Activated CD4-positive, alpha-beta T cell treated with anti-CD3 and anti-CD28 coated beads, Interleukin-10, Interleukin-2, amounts not matched to agents 100 ng/mL and 50 ng/mL, durations not matched to agents 16 hours and 8 hours (primary cell): Measurements from ENCODE around the gene ARHGAP29.

Experiments
- DNase-seq: peaks from one replicate; pipeline ENCODE4 v3.0.0-alpha.2; 2020

ARHGAP29 gene

GRCh38 chr1:94259635-94260289, 22.4 kb upstream of the ARHGAP29 start:
- DNase-seq, result no peak

- no peak for DNase-seq
These were observed 21.5 kb upstream of the ARHGAP29 start for GRCh38 chr1:94258873-94259331.

GRCh38 chr1:94257444-94257843, 20.1 kb upstream of the ARHGAP29 start:
- DNase-seq, result no peak

DNA sequence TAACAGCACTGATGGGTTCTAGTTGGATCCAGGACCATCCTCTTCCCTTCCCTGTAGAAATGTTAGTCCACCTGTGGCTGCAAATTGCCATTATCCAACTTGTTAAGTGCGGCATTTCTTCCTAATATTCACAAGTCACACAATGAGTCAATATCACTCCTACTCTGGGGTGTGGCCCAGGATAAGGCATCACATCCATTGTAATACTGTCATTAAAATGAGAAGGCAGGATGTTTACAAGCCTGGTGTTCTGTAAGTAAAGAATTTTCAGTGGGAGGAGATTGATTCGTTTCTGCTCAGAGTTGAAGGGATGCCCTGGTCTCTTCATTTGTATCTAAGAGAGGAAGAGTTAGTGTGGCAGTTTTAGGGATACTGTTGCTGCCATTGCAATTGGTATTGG, 18.1 kb upstream of the ARHGAP29 start:
- no peak for DNase-seq

DNA sequence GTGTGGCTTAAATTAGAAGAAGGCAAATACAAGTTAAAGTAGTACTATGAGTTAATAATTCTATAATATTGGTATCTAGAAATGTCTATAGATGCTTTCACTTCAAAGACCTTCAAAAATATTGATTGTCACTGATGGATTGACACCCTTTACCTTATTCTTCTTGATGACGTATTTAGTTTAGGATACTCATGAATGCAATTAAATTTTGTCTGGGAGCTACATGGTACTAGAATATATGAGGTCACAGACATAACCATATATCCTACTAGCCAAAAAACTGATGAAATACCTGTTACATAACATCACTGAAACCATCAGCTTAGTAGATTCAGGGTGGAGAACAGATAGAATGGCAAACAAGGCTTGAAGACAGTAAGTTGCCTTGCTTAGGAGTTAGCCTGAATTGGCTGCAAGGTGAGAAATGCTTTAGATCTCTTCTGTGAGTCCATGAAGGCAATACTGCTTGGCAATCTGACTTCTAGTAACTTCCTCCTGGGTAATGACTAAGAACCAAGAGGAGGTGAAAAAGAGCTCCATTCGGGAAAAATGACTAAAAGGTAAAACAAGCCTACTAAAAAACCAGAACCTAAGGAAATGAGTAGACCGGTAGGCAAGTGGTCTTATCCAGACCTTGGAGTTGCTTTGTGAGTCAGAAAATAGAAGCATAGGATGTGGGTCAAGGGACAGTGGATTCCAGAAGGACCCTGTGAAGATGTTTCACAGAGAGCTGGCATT, 16.9 kb upstream of the ARHGAP29 start:
- no peak for DNase-seq

- DNase-seq, result no peak
These were observed 16.2 kb upstream of the ARHGAP29 start for GRCh38 chr1:94253456-94254017.

DNA sequence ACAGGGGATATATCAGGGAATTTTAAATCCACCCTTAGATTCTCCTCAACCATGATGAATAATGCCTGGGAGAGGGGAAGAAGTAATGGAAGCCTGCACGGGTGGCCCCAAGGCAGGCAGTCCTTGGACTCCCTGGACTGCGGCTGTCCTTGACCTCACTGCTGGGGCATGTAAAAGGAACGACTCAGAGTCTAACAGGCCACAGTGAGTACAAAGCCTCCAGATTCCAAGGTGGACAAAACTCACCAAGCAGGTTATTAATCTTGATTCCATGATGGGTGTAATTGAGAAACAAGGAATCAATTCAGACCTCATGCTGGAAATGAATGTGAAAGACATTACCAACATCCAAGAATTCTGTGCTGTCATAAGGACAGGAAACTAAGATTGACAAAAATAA, 13.0 kb upstream of the ARHGAP29 start:
- no peak for DNase-seq

- DNase-seq, result no peak
These were observed 11.7 kb upstream of the ARHGAP29 start for GRCh38 chr1:94248956-94249688.

GRCh38 chr1:94247138-94248094, 10.0 kb upstream of the ARHGAP29 start:
- DNase-seq, result peak; percentile 49

GRCh38 chr1:94246692-94247137, 9.3 kb upstream of the ARHGAP29 start:
- DNase-seq, result no peak

DNA sequence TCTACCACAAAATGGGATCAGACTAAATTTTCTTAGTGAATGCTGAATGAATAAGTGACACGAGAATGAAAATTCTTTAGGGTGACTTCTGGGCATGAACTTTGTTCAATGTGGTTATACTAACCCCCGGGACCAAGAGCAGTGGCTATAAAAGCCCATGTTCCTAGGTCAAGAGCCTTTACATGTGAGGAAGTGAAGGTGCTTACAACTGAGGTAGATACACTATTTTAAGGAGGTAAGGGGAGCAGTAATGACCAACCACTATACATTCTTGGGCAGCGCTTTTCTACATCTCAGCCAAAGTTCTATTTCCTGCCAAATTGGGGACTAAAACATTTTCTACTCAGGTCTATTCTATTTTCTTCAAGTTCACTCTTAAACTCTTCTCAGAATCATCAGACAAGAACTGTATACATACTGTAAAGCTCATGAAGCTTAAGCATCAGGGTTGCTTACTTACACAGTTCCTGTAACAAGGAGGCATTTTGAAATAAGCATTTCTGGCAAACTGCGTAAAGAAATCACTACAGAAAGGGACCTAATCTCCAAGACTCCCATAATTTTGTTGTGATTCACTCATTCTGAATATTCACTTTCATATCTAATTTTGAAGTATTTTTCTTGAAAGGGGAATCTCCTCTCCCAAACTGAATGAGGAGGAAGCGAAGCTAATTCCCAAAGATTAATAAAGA, 8.5 kb upstream of the ARHGAP29 start:
- DNase-seq, result no peak

- no peak for DNase-seq
These were observed 7.4 kb upstream of the ARHGAP29 start for GRCh38 chr1:94244816-94245215.

- DNase-seq, result no peak
These were observed 6.3 kb upstream of the ARHGAP29 start for GRCh38 chr1:94243665-94244064.

GRCh38 chr1:94240822-94241221, 3.4 kb upstream of the ARHGAP29 start:
- no peak for DNase-seq

DNA sequence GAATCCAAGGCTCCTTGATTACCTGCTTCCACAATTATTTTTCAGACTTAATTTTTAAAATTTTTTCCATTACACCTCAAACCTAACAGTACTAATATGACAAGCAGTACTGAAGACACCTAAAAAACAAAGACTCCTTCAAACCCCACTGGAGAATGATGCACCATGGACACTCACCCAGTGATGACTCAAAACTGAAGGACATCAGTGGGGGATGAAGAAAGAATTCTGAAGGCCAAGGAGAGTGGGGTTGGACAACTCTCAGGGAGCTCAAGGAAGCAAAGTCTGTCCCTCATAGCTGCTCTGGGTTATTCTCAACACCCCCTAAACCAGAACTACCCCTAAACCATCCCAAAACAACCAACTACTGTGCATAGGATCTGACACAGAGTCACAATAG, 2.4 kb upstream of the ARHGAP29 start:
- DNase-seq, result no peak

- no peak for DNase-seq
These were observed 1.7 kb upstream of the ARHGAP29 start for GRCh38 chr1:94239051-94239450.

GRCh38 chr1:94236630-94237290, 624 bp downstream of the ARHGAP29 start:
- DNase-seq, result no peak

GRCh38 chr1:94236013-94236491, 1.3 kb downstream of the ARHGAP29 start:
- no peak for DNase-seq

GRCh38 chr1:94235189-94236012, 2.0 kb downstream of the ARHGAP29 start:
- no peak for DNase-seq

DNA sequence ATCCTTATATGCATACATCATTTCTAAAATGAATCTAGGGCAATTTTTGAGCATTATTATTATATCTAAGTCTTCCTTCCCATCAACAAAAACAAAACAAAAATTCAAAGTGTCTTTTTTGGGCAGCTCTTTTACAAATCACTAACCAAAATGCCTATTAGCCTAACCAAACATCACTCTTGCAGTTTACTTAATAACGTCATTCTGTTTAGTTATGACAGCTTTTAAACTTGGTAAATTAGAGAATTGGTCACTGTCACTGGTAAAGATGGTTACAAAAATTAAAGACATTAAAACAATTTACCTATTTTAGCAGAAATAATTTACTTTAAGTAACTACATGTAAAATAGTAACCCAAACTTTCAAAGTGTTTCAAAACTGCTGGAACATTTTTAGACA, 2.8 kb downstream of the ARHGAP29 start:
- no peak for DNase-seq
